Measurements from ENCODE around the gene C12orf75. TPM values are rescaled to one million over a fixed set of nuclear protein-coding genes. Genes with fewer than 3 reads are reported as not detected.

The C12orf75 gene
- total and polyA plus RNA-seq, 10 of the 15 experiments (the other 5 are each of a cell fraction or from before 2014, with no cell fraction given), result 40.7 to 411 (median 159) TPM

GRCh38 chr12:105355752-105356151 lies 25.3 kb downstream of the C12orf75 start:
- Histone ChIP-seq H3K4me3 (no peak overlapping the region), H3K9me3 (replicated peaks; ENCODE audit: control insufficient read depth, insufficient read depth, low read length) (no peaks in the 10 kb centered on the region), H3K9ac (ENCODE audit: control insufficient read depth, insufficient read depth, low read length) (no peak overlapping the region), H2AFZ (ENCODE audit: control insufficient read depth, low read depth, low read length) (no peak overlapping the region), H3K79me2 (ENCODE audit: control insufficient read depth, insufficient read depth, low read length) (peaks cover 29% of the 10 kb centered on the region), H4K20me1 (ENCODE audit: control insufficient read depth, insufficient read depth) (no peaks in the 10 kb centered on the region), H3K27me3 (replicated peaks in 1 of 2; ENCODE audit: control insufficient read depth in 2 of 2, insufficient read depth in 2 of 2, low read length in 1 of 2) (no peaks in the 10 kb centered on the region), H3K4me2 (ENCODE audit: control insufficient read depth, insufficient read depth) (no peak overlapping the region), H3K36me3 (ENCODE audit: control insufficient read depth in 2 of 2, insufficient read depth in 2 of 2, low read length in 1 of 2) (peaks cover 0 to 3% of the 10 kb centered on the region in 2 experiments; a peak in 2 of 4 replicates), H3K27ac (ENCODE audit: control insufficient read depth, insufficient read depth) (0 out of 2 replicates have a peak overlapping the region, but pooled peaks have one; percentile 4), H3K4me1 (ENCODE audit: control insufficient read depth, insufficient read depth, low read length) (peaks cover 44% of the 10 kb centered on the region)
- ATAC-seq (no peak), FAIRE-seq (no peak), DNase-seq (ENCODE audit: low read depth, low spot score) (no peak)
- POLR2A ChIA-PET, result interaction anchor here (1.0 to 5.2 kb wide), 2 partner anchors 9 to 21 kb away, joined by 3 to 38 read pairs; no protein-coding TSS in a partner anchor
- SMC1A ChIA-PET (ENCODE audit: uncharacterized antibody, unreplicated experiment), result interaction anchor here (1.5 to 7.1 kb wide), 4 partner anchors 8 to 28 kb away, joined by 4 to 102 read pairs (median 14); no protein-coding TSS in a partner anchor
- no TSS peak for BruUV-seq (replicated peaks)
- RAD21 ChIA-PET (ENCODE audit: unreplicated experiment), result interaction anchor here (2.2 to 4.0 kb wide), 2 partner anchors 22 to 26 kb away, joined by 12 to 47 read pairs; partner anchors contain the start of gene C12orf75
- CTCF ChIA-PET, result interaction anchor here (1.5 to 2.2 kb wide), 2 partner anchors 28 to 31 kb away, joined by 3 to 7 read pairs; no protein-coding TSS in a partner anchor
- TF ChIP-seq E2F4 (IDR thresholded peaks at IDR 0.05; ENCODE audit: low read depth, low read length) (no peak), RAD51 (IDR thresholded peaks at IDR 0.05) (no peak), IKZF1 (conservative IDR thresholded peaks at IDR 0.05) (no peak)
- intact Hi-C loops (cut with micrococcal nuclease; ENCODE audit: unreplicated experiment), result no loop called here
- in situ Hi-C loops (cut with MboI), result no loop called here

- Histone ChIP-seq H3K4me1 (ENCODE audit: control insufficient read depth, insufficient read depth, low read length) (peaks cover 32% of the 10 kb centered on the region), H4K20me1 (ENCODE audit: control insufficient read depth, insufficient read depth) (no peaks in the 10 kb centered on the region), H3K9me3 (replicated peaks; ENCODE audit: control insufficient read depth, insufficient read depth, low read length) (no peaks in the 10 kb centered on the region), H3K27me3 (replicated peaks in 1 of 2; ENCODE audit: control insufficient read depth in 2 of 2, insufficient read depth in 2 of 2, low read length in 1 of 2) (no peaks in the 10 kb centered on the region), H3K27ac (ENCODE audit: control insufficient read depth, insufficient read depth) (peak overlapping the region; percentile 67), H3K36me3 (ENCODE audit: control insufficient read depth in 2 of 2, insufficient read depth in 2 of 2, low read length in 1 of 2) (peaks cover 0 to 3% of the 10 kb centered on the region in 2 experiments; a peak in 2 of 4 replicates), H3K4me2 (ENCODE audit: control insufficient read depth, insufficient read depth) (peak overlapping the region; percentile 88), H3K4me3 (peak overlapping the region; percentile 42; the same call in 1 of the 2 replicates), H3K9ac (ENCODE audit: control insufficient read depth, insufficient read depth, low read length) (no peak overlapping the region), H2AFZ (ENCODE audit: control insufficient read depth, low read depth, low read length) (peak overlapping the region; percentile 34; the same call in 1 of the 2 replicates), H3K79me2 (ENCODE audit: control insufficient read depth, insufficient read depth, low read length) (peaks cover 25% of the 10 kb centered on the region)
- 0% methylated on average over 6 of the region's 6 CpGs for WGBS (ENCODE audit: insufficient coverage, insufficient replicate concordance, low lambda C conversion rate, missing lambda C conversion rate)
- DNase-seq (ENCODE audit: low read depth, low spot score) (peak; percentile 45), ATAC-seq (peak; percentile 84), FAIRE-seq (peak; percentile 84)
- intact Hi-C loops (cut with micrococcal nuclease; ENCODE audit: unreplicated experiment) (no loop called here), in situ Hi-C loops (cut with MboI) (no loop called here)
- SMC1A ChIA-PET (ENCODE audit: uncharacterized antibody, unreplicated experiment), result interaction anchor here (0.7 to 7.1 kb wide), 13 partner anchors 9 to 47 kb away, joined by 3 to 102 read pairs (median 6); partner anchors contain the start of gene C12orf75
- no TSS peak for BruUV-seq (replicated peaks)
- CTCF ChIA-PET, result interaction anchor here (0.9 to 3.0 kb wide), 7 partner anchors 9 to 122 kb away, joined by 3 to 12 read pairs (median 4); partner anchors contain the start of gene APPL2
- RAD21 ChIA-PET (ENCODE audit: unreplicated experiment), result interaction anchor here (1.1 to 4.0 kb wide), 8 partner anchors 9 to 122 kb away, joined by 3 to 47 read pairs (median 4); partner anchors contain the start of gene C12orf75
- POLR2A ChIA-PET, result interaction anchor here (0.6 to 5.2 kb wide), 6 partner anchors 10 to 330 kb away, joined by 3 to 38 read pairs (median 5); partner anchors contain the start of gene C12orf75
- TF ChIP-seq ASH2L (IDR thresholded peaks at IDR 0.05; ENCODE audit: borderline replicate concordance, low read depth), result no peak
- peak in 1 of 2 experiments; percentile 63; a peak in 1 of 4 replicates for TF ChIP-seq ETV6 (conservative IDR thresholded peaks at IDR 0.05 in 1 of 2, IDR thresholded peaks at IDR 0.05 in 1 of 2; ENCODE audit: borderline replicate concordance in 1 of 2, low read depth in 1 of 2)
- no peak for TF ChIP-seq TAF1 (IDR thresholded peaks at IDR 0.05; ENCODE audit: borderline replicate concordance, low read depth, low read length)
- TF ChIP-seq NFIC (IDR thresholded peaks at IDR 0.05; ENCODE audit: low read depth, low read length), result peak; percentile 68; the same call in 1 of the 2 replicates
- TF ChIP-seq CHD1 (IDR thresholded peaks at IDR 0.05; ENCODE audit: low read depth, low read length), result no peak
- peak; percentile 21 for TF ChIP-seq SKIL (IDR thresholded peaks at IDR 0.05; ENCODE audit: low read depth, poor library complexity, severe bottlenecking)
- TF ChIP-seq CBX5 (IDR thresholded peaks at IDR 0.05; ENCODE audit: low read depth), result 0 out of 2 replicates have a peak, but pooled peaks have one; percentile 20
- 0 out of 2 replicates have a peak, but pooled peaks have one; percentile 26 for TF ChIP-seq ZNF384 (IDR thresholded peaks at IDR 0.05; ENCODE audit: borderline replicate concordance, low read depth, low read length)
- TF ChIP-seq CEBPB (IDR thresholded peaks at IDR 0.05; ENCODE audit: borderline replicate concordance in 1 of 2, low read depth in 2 of 2, low read length in 2 of 2), result 0 out of 4 replicates have a peak, but pooled peaks of 1 of the 2 experiments have one; percentile 44
Observed at GRCh38 chr12:105357162-105357691, 26.7 kb downstream of the C12orf75 start.
